COLO668 (cell line): ENCODE measurements around the gene LRMDA.

Experiments
- DNase-seq: peaks from one replicate; lab custom pipeline; 2025; ENCODE audit not compliant: unreplicated experiment; lab: John Stamatoyannopoulos, UW

The LRMDA gene

GRCh38 chr10:76548716-76549115 is 1117.3 kb downstream of the LRMDA start:
- DNase-seq = no peak

GRCh38 chr10:76549171-76549570 is 1117.7 kb downstream of the LRMDA start:
- DNase-seq = no peak

- no peak for DNase-seq
Measured at GRCh38 chr10:76550806-76551205, 1119.4 kb downstream of the LRMDA start.

- no peak for DNase-seq
Measured at GRCh38 chr10:76552091-76552873, 1120.9 kb downstream of the LRMDA start.

GRCh38 chr10:76553263-76554032 is 1122.0 kb downstream of the LRMDA start:
- no peak for DNase-seq

- DNase-seq = no peak
Measured at GRCh38 chr10:76554033-76554408, 1122.6 kb downstream of the LRMDA start.

GRCh38 chr10:76554478-76554877 is 1123.1 kb downstream of the LRMDA start:
- no peak for DNase-seq

GRCh38 chr10:76555067-76555670 is 1123.7 kb downstream of the LRMDA start:
- no peak for DNase-seq

GRCh38 chr10:76557366-76557765 is 1125.9 kb downstream of the LRMDA start:
- no peak for DNase-seq

- no peak for DNase-seq
Measured at GRCh38 chr10:76558586-76558985, 1127.2 kb downstream of the LRMDA start.

GRCh38 chr10:76558996-76559891 is 1127.8 kb downstream of the LRMDA start:
- DNase-seq = no peak

GRCh38 chr10:76559892-76560220 is 1128.4 kb downstream of the LRMDA start:
- no peak for DNase-seq

GRCh38 chr10:76560338-76560737 is 1128.9 kb downstream of the LRMDA start:
- DNase-seq = no peak

- DNase-seq = no peak
Measured at GRCh38 chr10:76563286-76563685, 1131.9 kb downstream of the LRMDA start.

- DNase-seq = no peak
Measured at GRCh38 chr10:76572021-76572420, 1140.6 kb downstream of the LRMDA start.

- no peak for DNase-seq
Measured at GRCh38 chr10:76576276-76576962, 1145.0 kb downstream of the LRMDA start.

- no peak for DNase-seq
Measured at GRCh38 chr10:76577455-76577854, 1146.0 kb downstream of the LRMDA start.

GRCh38 chr10:76581506-76582256 is 1150.3 kb downstream of the LRMDA start:
- DNase-seq = no peak

- DNase-seq = no peak
Measured at GRCh38 chr10:76582531-76582930, 1151.1 kb downstream of the LRMDA start.

GRCh38 chr10:76583711-76584161 is 1152.3 kb downstream of the LRMDA start:
- no peak for DNase-seq
